ENCODE data around the gene ARL6IP4. TPM values are rescaled to one million over a fixed set of nuclear protein-coding genes. Genes with fewer than 3 reads are reported as not detected.

Gene ARL6IP4
- total and polyA plus RNA-seq, 7 donors = 113 to 193 (median 130) TPM

DNA sequence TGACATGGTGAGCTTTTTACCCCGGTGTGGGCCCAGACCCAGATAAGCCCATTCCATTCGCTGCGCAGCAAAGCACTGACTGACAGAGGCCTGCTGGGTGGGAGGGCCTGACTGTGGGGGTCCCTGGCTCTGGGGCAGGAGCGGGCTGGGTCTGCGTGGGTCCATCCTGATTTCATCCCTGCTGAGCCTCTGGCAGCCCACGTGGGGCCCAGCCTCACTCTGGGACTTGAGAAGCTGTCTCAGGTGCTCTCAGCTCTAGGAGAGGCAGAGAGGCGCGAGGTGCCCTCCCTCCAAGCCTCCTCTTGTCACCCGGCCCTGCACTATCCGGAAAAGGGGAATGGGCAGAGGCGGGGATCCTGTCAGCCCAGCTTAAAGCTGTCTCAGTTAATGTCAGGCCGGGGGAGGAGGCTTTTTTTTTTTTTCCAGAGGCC is 15.1 kb upstream of the ARL6IP4 start:
- Histone ChIP-seq H3K36me3 (ENCODE audit: insufficient read depth in 1 of 2, low read depth in 1 of 2) (no peaks in the 10 kb centered on the region), H3K27me3 (ENCODE audit: insufficient read depth in 3 of 3, low read length in 2 of 3) (no peaks in the 10 kb centered on the region), H3K9me3 (no peaks in the 10 kb centered on the region), H3K4me3 (peak overlapping the region; percentile 71), H3K27ac (no peak overlapping the region), H3K4me1 (peaks cover 23% of the 10 kb centered on the region)
- intact Hi-C loops (cut with DNase I) = no loop called here
- DNase-seq (no peak), ATAC-seq (no peak)
- WGBS, 3 donors = 57 to 71% (median 68%) methylated on average over 12 of the region's 12 CpGs
- TF ChIP-seq, protein P1, sequence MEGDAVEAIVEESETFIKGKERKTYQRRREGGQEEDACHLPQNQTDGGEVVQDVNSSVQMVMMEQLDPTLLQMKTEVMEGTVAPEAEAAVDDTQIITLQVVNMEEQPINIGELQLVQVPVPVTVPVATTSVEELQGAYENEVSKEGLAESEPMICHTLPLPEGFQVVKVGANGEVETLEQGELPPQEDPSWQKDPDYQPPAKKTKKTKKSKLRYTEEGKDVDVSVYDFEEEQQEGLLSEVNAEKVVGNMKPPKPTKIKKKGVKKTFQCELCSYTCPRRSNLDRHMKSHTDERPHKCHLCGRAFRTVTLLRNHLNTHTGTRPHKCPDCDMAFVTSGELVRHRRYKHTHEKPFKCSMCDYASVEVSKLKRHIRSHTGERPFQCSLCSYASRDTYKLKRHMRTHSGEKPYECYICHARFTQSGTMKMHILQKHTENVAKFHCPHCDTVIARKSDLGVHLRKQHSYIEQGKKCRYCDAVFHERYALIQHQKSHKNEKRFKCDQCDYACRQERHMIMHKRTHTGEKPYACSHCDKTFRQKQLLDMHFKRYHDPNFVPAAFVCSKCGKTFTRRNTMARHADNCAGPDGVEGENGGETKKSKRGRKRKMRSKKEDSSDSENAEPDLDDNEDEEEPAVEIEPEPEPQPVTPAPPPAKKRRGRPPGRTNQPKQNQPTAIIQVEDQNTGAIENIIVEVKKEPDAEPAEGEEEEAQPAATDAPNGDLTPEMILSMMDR (IDR thresholded peaks at IDR 0.05) = no peak

DNA sequence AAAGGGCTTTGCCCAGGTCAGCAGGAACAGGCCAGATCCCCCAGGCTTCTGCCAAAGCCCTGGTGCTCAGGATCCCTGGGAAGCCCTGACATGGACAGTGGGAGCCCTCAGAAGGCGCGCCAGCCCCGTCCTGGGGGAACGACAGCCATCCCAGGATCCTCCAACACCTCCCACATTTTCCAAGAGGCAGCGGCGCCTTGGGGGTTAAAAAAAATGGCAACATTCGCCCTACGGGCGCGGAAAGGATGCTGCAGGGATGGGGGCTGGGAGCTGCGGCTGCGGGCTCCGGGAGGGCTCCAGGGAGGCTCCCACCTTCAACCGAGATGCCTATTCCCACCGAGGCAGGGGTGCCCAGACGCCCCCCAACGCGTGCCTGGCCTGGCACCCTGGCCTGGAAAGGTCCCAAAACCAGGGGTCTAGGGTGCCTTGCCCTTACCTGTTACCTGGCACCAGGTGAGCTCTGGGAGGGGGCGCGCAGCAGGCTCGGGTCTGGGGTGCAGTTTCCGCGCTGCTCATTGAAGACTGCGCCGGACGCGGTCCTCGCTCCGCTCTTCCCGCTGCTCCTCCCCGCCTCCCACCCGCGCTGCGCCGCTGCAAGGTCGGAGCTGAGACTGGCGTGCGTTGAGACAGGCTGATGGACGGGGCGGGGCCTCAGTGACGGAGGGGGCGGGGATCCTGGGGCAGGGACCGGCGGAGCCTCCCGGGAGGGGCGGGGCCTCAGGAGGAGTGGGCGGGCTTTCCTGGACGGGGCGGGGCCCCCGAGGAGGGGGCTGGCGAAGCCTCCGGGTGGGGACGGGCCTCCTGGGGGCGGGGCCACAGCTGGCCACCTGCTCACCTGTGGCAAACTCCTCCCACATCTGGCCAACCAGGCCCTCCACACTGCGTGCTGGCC is 14.4 kb upstream of the ARL6IP4 start, which contains the start of gene ABCB9:
ABCB9 (minus strand) TSS at position 613 of the 892 bp plus-strand sequence. CDS start 6,228 bp downstream, outside the sequence.
- peak within 1 kb of the TSS; percentile 41 for H3K27ac ChIP-seq
- H3K4me1 ChIP-seq = peaks cover 23% of the 10 kb centered on the region
- H3K27me3 ChIP-seq (ENCODE audit: insufficient read depth in 3 of 3, low read length in 2 of 3) = no peaks in the 10 kb centered on the region
- peak; percentile 92 to 98 (median 96) for ATAC-seq
- intact Hi-C loops (cut with DNase I) = no loop called here
- 6 to 7% (median 6%) methylated on average over 40 to 55 of the region's 55 CpGs for WGBS, 3 donors
- H3K4me3 ChIP-seq = peak within 1 kb of the TSS; percentile 71
- no peaks in the 10 kb centered on the region for H3K36me3 ChIP-seq (ENCODE audit: insufficient read depth in 1 of 2, low read depth in 1 of 2)
- TF ChIP-seq, protein P1 (IDR thresholded peaks at IDR 0.05) = no peak
- peak; percentile 93 to 94 for DNase-seq
- H3K9me3 ChIP-seq = no peaks in the 10 kb centered on the region

- peak overlapping the region; percentile 71 for H3K4me3 ChIP-seq
Measured at GRCh38 chr12:122966743-122967550, 13.5 kb upstream of the ARL6IP4 start.

DNA sequence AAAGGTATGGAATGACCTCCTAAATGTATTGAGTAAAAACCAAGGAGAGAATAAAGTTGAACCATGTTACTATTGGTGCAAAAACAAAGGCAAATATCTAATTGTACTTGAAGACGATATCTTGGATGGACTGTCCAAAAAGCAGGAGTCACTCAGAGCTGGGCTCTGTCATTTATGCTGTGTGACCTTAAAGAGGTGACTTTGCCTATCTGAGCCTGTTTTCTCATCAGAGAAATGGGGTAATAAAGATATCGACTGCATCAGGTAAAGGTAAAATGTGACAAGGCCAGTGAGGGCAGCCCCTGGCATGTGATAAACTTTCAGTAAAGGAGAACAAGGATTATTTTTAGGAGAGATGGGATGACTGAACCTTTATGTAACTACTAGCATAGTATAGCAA is 12.4 kb upstream of the ARL6IP4 start:
- intact Hi-C loops (cut with DNase I) = no loop called here
- no peaks in the 10 kb centered on the region for H3K27me3 ChIP-seq (ENCODE audit: insufficient read depth in 3 of 3, low read length in 2 of 3)
- no peaks in the 10 kb centered on the region for H3K36me3 ChIP-seq (ENCODE audit: insufficient read depth in 1 of 2, low read depth in 1 of 2)
- TF ChIP-seq, protein P1 (IDR thresholded peaks at IDR 0.05) = no peak
- ATAC-seq (no peak), DNase-seq (no peak)
- H3K9me3 ChIP-seq = no peaks in the 10 kb centered on the region
- H3K4me3 ChIP-seq = no peak overlapping the region
- H3K27ac ChIP-seq = no peak overlapping the region
- whole genome bisulfite sequencing, 3 donors = 78 to 88% (median 79%) methylated on average over 2 of the region's 2 CpGs
- H3K4me1 ChIP-seq = peaks cover 23% of the 10 kb centered on the region

More at GRCh38 chr12:122966743-122967550, 13.5 kb upstream of the ARL6IP4 start:
- no peaks in the 10 kb centered on the region for H3K27me3 ChIP-seq (ENCODE audit: insufficient read depth in 3 of 3, low read length in 2 of 3)
- peak overlapping the region; percentile 41 for H3K27ac ChIP-seq
- H3K36me3 ChIP-seq (ENCODE audit: insufficient read depth in 1 of 2, low read depth in 1 of 2) = no peaks in the 10 kb centered on the region
- ATAC-seq = no peak
- TF ChIP-seq, protein P1 (IDR thresholded peaks at IDR 0.05) = no peak
- no peaks in the 10 kb centered on the region for H3K9me3 ChIP-seq
- no peak for DNase-seq
- intact Hi-C loops (cut with DNase I) = no loop called here
- H3K4me1 ChIP-seq = peaks cover 23% of the 10 kb centered on the region
- WGBS, 3 donors = 57 to 62% (median 61%) methylated on average over 15 of the region's 15 CpGs

All from psoas muscle (tissue), 8 donors.